ENCODE data around the gene FAM124B. TPM values are rescaled to one million over a fixed set of nuclear protein-coding genes. Genes with fewer than 3 reads are reported as not detected.

FAM124B gene
- polyA plus RNA-seq, 1 of the 3 experiments (the other 2 are of a cell fraction), result not detected

GRCh38 chr2:224347176-224348051, 54.5 kb downstream of the FAM124B start:
- Histone ChIP-seq H4K20me1 (ENCODE audit: insufficient read depth) (no peaks in the 10 kb centered on the region), H3K79me2 (ENCODE audit: insufficient read depth) (no peaks in the 10 kb centered on the region), H2AFZ (ENCODE audit: low read depth) (peak overlapping the region; percentile 79; the same call in 1 of the 2 replicates), H3K36me3 (replicated peaks in 1 of 2; ENCODE audit: control insufficient read depth in 1 of 2, insufficient read depth in 2 of 2, low read length in 1 of 2) (no peaks in the 10 kb centered on the region), H3K9ac (no peak overlapping the region; the same call in 1 of the 2 replicates), H3K27ac (ENCODE audit: low read depth in 2 of 2, low read length in 1 of 2) (peak overlapping the region in 1 of 2 experiments; percentile 44; a peak in 3 of 4 replicates), H3K27me3 (ENCODE audit: insufficient read depth) (no peaks in the 10 kb centered on the region), H3K9me2 (no peaks in the 10 kb centered on the region), H3K4me3 (ENCODE audit: low read depth in 2 of 2, low read length in 1 of 2) (no peak overlapping the region), H3F3A (replicated peaks; ENCODE audit: insufficient read depth) (peaks cover 3% of the 10 kb centered on the region), H3K4me1 (ENCODE audit: control insufficient read depth in 1 of 2, insufficient read depth in 2 of 2, low read depth in 1 of 2, low read length in 1 of 2) (peaks cover 0 to 19% of the 10 kb centered on the region in 2 experiments; a peak in 2 of 4 replicates), H3K9me3 (no peaks in the 10 kb centered on the region), H3K4me2 (peak overlapping the region; percentile 51; the same call in 1 of the 2 replicates)
- ChIA-PET CTCF (interaction anchor here (0.9 kb wide), 1 partner anchor 63 kb away, joined by 3 read pairs; no protein-coding TSS in a partner anchor), POLR2A (no interaction called here)
- WGBS (ENCODE audit: low lambda C conversion rate), result 68% methylated on average over 4 of the region's 4 CpGs
- no peak for DNase-seq
- no peak for TF ChIP-seq POLR2AphosphoS5 (IDR thresholded peaks at IDR 0.05; ENCODE audit: low read depth, low read length)
- TF ChIP-seq RAD21 (IDR thresholded peaks at IDR 0.05; ENCODE audit: low read length), result no peak
- TF ChIP-seq, protein P1, sequence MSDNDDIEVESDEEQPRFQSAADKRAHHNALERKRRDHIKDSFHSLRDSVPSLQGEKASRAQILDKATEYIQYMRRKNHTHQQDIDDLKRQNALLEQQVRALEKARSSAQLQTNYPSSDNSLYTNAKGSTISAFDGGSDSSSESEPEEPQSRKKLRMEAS (IDR thresholded peaks at IDR 0.05; ENCODE audit: low read depth), result no peak
- TF ChIP-seq, protein P2, sequence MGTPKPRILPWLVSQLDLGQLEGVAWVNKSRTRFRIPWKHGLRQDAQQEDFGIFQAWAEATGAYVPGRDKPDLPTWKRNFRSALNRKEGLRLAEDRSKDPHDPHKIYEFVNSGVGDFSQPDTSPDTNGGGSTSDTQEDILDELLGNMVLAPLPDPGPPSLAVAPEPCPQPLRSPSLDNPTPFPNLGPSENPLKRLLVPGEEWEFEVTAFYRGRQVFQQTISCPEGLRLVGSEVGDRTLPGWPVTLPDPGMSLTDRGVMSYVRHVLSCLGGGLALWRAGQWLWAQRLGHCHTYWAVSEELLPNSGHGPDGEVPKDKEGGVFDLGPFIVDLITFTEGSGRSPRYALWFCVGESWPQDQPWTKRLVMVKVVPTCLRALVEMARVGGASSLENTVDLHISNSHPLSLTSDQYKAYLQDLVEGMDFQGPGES (IDR thresholded peaks at IDR 0.05; ENCODE audit: low read depth, low read length), result no peak
- no peak for TF ChIP-seq RXRA (IDR thresholded peaks at IDR 0.05; ENCODE audit: borderline replicate concordance, low read depth)
- peak; percentile 60 for TF ChIP-seq JUND (IDR thresholded peaks at IDR 0.05)
- no peak for TF ChIP-seq GABPA (IDR thresholded peaks at IDR 0.05; ENCODE audit: low read depth)
- no peak for TF ChIP-seq ELF1 (IDR thresholded peaks at IDR 0.05)
- TF ChIP-seq TEAD4 (IDR thresholded peaks at IDR 0.05; ENCODE audit: borderline replicate concordance, insufficient read depth), result 0 out of 2 replicates have a peak, but pooled peaks have one; percentile 39
- TF ChIP-seq RCOR1 (IDR thresholded peaks at IDR 0.05; ENCODE audit: low read length), result no peak
- peak; percentile 46; the same call in 1 of the 2 replicates for TF ChIP-seq PBX3 (IDR thresholded peaks at IDR 0.05)
- TF ChIP-seq, protein P3, sequence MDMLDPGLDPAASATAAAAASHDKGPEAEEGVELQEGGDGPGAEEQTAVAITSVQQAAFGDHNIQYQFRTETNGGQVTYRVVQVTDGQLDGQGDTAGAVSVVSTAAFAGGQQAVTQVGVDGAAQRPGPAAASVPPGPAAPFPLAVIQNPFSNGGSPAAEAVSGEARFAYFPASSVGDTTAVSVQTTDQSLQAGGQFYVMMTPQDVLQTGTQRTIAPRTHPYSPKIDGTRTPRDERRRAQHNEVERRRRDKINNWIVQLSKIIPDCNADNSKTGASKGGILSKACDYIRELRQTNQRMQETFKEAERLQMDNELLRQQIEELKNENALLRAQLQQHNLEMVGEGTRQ (IDR thresholded peaks at IDR 0.05; ENCODE audit: borderline replicate concordance, low read depth, low read length), result no peak
- no peak for TF ChIP-seq GATA2 (CRISPR knock-in tag; IDR thresholded peaks at IDR 0.05)
- no peak for TF ChIP-seq NRF1 (IDR thresholded peaks at IDR 0.05; ENCODE audit: low read depth, low read length)
- TF ChIP-seq RFX5 (IDR thresholded peaks at IDR 0.05; ENCODE audit: low read length), result no peak
- no peak for TF ChIP-seq SIN3A (IDR thresholded peaks at IDR 0.05; ENCODE audit: borderline replicate concordance, low read depth, low read length)
- TF ChIP-seq, protein P4, sequence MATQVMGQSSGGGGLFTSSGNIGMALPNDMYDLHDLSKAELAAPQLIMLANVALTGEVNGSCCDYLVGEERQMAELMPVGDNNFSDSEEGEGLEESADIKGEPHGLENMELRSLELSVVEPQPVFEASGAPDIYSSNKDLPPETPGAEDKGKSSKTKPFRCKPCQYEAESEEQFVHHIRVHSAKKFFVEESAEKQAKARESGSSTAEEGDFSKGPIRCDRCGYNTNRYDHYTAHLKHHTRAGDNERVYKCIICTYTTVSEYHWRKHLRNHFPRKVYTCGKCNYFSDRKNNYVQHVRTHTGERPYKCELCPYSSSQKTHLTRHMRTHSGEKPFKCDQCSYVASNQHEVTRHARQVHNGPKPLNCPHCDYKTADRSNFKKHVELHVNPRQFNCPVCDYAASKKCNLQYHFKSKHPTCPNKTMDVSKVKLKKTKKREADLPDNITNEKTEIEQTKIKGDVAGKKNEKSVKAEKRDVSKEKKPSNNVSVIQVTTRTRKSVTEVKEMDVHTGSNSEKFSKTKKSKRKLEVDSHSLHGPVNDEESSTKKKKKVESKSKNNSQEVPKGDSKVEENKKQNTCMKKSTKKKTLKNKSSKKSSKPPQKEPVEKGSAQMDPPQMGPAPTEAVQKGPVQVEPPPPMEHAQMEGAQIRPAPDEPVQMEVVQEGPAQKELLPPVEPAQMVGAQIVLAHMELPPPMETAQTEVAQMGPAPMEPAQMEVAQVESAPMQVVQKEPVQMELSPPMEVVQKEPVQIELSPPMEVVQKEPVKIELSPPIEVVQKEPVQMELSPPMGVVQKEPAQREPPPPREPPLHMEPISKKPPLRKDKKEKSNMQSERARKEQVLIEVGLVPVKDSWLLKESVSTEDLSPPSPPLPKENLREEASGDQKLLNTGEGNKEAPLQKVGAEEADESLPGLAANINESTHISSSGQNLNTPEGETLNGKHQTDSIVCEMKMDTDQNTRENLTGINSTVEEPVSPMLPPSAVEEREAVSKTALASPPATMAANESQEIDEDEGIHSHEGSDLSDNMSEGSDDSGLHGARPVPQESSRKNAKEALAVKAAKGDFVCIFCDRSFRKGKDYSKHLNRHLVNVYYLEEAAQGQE (IDR thresholded peaks at IDR 0.05; ENCODE audit: low read depth, low read length), result no peak
- TF ChIP-seq MEF2A (IDR thresholded peaks at IDR 0.05; ENCODE audit: borderline replicate concordance, low read depth), result no peak
- no peak for TF ChIP-seq TAF1 (IDR thresholded peaks at IDR 0.05; ENCODE audit: borderline replicate concordance, low read depth, low read length)
- TF ChIP-seq CHD2 (IDR thresholded peaks at IDR 0.05; ENCODE audit: low read length, partially characterized antibody), result no peak
- peak; percentile 30; the same call in 1 of the 2 replicates for TF ChIP-seq FOSL2 (IDR thresholded peaks at IDR 0.05; ENCODE audit: borderline replicate concordance, low read depth)
- no peak for TF ChIP-seq YY1 (IDR thresholded peaks at IDR 0.05; ENCODE audit: low read depth)
- no peak for TF ChIP-seq MXI1 (IDR thresholded peaks at IDR 0.05; ENCODE audit: low read depth, low read length)
- no peak for TF ChIP-seq FOXJ3 (CRISPR knock-in tag; IDR thresholded peaks at IDR 0.05)
